ENCODE measurements around the gene TMEM263. TPM values are rescaled to one million over a fixed set of nuclear protein-coding genes. Genes with fewer than 3 reads are reported as not detected.

TMEM263 gene
- polyA plus RNA-seq, 1 experiment: 52.3 TPM

DNA sequence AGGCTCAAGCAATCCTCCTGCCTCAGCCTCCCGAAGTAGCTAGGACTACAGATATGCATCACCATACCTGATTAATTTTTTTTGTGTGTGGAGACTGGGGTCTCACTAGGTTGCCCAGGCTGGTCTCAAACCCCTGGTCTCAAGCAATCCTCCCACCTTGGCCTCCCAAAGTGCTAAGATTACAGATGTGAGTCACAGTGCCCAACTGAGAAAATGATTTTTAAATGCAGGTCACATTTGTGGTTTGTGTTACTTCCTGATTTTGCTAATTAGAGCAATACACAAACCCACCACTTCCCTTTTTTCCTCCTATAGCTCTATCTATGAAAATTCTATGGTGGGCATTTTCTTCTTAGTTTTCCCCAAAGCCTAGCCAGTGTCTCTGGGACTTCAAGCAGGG is 45.5 kb upstream of the TMEM263 start:
- CTCF ChIA-PET: interaction anchor here (0.7 to 3.6 kb wide), 2 partner anchors 10 to 243 kb away, joined by 3 to 14 read pairs; no protein-coding TSS in a partner anchor

DNA sequence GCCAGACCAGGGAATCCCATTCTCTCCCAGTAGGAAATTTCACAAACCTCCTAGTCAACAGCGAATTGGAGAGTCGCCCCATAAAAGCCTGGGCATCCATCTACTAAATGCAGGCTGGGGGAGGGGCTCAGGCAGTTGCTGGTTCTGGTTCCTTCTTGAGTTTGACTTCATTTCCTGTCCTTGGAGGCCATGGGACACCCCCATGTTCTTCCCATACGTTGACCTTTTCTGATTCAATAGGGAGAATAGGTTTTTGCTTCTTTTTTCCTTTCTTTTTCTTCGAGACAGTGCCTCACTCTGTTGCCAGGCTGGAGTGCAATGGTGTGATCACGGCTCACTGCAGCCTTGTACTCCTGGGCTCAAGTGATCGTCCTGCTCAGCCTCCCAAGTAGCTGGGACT is 44.1 kb upstream of the TMEM263 start:
- H3K27me3 ChIP-seq (ENCODE audit: control insufficient read depth, insufficient read depth, low read length): no peaks in the 10 kb centered on the region; the same call in 1 of the 2 replicates
- no peak overlapping the region for H3K4me3 ChIP-seq (ENCODE audit: low read depth, low read length)
- no peak for DNase-seq (ENCODE audit: low read depth)
- TF ChIP-seq, protein P1, sequence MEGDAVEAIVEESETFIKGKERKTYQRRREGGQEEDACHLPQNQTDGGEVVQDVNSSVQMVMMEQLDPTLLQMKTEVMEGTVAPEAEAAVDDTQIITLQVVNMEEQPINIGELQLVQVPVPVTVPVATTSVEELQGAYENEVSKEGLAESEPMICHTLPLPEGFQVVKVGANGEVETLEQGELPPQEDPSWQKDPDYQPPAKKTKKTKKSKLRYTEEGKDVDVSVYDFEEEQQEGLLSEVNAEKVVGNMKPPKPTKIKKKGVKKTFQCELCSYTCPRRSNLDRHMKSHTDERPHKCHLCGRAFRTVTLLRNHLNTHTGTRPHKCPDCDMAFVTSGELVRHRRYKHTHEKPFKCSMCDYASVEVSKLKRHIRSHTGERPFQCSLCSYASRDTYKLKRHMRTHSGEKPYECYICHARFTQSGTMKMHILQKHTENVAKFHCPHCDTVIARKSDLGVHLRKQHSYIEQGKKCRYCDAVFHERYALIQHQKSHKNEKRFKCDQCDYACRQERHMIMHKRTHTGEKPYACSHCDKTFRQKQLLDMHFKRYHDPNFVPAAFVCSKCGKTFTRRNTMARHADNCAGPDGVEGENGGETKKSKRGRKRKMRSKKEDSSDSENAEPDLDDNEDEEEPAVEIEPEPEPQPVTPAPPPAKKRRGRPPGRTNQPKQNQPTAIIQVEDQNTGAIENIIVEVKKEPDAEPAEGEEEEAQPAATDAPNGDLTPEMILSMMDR (IDR thresholded peaks at IDR 0.05; ENCODE audit: insufficient read depth, low read depth, low read length): no peak
- H3K36me3 ChIP-seq (ENCODE audit: control insufficient read depth, insufficient read depth, low read length): no peaks in the 10 kb centered on the region
- POLR2A ChIA-PET: no interaction called here
- CTCF ChIA-PET: interaction anchor here (3.6 kb wide), 1 partner anchor 8 kb away, joined by 14 read pairs; no protein-coding TSS in a partner anchor

More for the DNA sequence above, 45.5 kb upstream of the TMEM263 start:
- H3K4me3 ChIP-seq (ENCODE audit: low read depth, low read length): no peak overlapping the region
- POLR2A ChIA-PET: no interaction called here
- DNase-seq (ENCODE audit: low read depth): no peak
- H3K27me3 ChIP-seq (ENCODE audit: control insufficient read depth, insufficient read depth, low read length): peaks cover 3% of the 10 kb centered on the region; the same call in 1 of the 2 replicates
- TF ChIP-seq, protein P1 (IDR thresholded peaks at IDR 0.05; ENCODE audit: insufficient read depth, low read depth, low read length): no peak
- H3K36me3 ChIP-seq (ENCODE audit: control insufficient read depth, insufficient read depth, low read length): no peaks in the 10 kb centered on the region

- TF ChIP-seq, protein P1 (IDR thresholded peaks at IDR 0.05; ENCODE audit: insufficient read depth, low read depth, low read length): no peak
- no peak overlapping the region for H3K4me3 ChIP-seq (ENCODE audit: low read depth, low read length)
- DNase-seq (ENCODE audit: low read depth): no peak
- ChIA-PET POLR2A (no interaction called here), CTCF (interaction anchor here (0.9 to 1.4 kb wide), 2 partner anchors 8 to 191 kb away, joined by 3 read pairs; no protein-coding TSS in a partner anchor)
- H3K36me3 ChIP-seq (ENCODE audit: control insufficient read depth, insufficient read depth, low read length): no peaks in the 10 kb centered on the region
- no peaks in the 10 kb centered on the region; the same call in 1 of the 2 replicates for H3K27me3 ChIP-seq (ENCODE audit: control insufficient read depth, insufficient read depth, low read length)
Measured at GRCh38 chr12:106913456-106913855, 42.3 kb upstream of the TMEM263 start.

DNA sequence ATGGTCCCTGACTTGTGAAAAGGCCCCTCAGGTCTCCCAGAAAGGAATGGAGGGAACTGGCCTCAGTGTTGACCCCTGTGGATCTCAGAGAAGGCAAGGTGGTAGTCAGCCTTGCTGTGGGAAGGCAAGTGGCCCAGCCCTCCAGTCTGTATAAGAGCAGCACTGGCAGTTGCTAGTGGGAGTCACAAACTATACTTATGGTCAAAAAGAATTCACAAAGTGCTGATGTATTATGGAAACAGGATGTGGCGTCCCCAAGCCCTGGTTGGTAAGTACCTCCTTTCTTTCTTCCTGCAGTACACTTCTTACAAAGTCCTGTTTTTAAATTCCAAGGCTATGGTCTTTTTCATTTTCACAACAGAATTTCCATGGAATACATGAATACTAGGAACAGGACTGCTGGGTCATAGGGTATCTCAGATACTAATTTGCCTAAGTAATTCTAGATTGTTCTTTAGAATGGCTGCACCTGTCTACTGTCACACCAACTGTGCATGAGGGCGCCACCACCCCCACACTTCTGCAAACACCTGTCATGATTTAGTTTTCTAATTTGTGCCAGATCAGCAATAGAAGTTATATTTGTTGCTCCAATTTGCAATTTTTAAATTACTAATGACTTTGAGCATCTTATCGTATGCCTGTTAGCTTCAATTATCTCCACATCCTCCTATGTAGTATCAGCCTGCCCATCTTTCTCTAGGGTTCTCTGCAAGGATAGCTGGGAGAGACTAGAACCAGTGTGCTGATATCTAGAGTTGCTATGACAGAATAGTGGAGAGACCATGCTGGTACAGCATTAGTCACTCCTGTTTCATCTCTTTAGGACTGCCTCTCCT is 40.7 kb upstream of the TMEM263 start:
- Histone ChIP-seq H3K4me3 (ENCODE audit: low read depth, low read length) (no peak overlapping the region), H3K27me3 (ENCODE audit: control insufficient read depth, insufficient read depth, low read length) (peaks cover 2% of the 10 kb centered on the region; the same call in 1 of the 2 replicates), H3K36me3 (ENCODE audit: control insufficient read depth, insufficient read depth, low read length) (no peaks in the 10 kb centered on the region)
- TF ChIP-seq, protein P1 (IDR thresholded peaks at IDR 0.05; ENCODE audit: insufficient read depth, low read depth, low read length): no peak
- POLR2A ChIA-PET: no interaction called here
- CTCF ChIA-PET: interaction anchor here (1.4 kb wide), 1 partner anchor 10 kb away, joined by 3 read pairs; no protein-coding TSS in a partner anchor
- DNase-seq (ENCODE audit: low read depth): no peak

DNA sequence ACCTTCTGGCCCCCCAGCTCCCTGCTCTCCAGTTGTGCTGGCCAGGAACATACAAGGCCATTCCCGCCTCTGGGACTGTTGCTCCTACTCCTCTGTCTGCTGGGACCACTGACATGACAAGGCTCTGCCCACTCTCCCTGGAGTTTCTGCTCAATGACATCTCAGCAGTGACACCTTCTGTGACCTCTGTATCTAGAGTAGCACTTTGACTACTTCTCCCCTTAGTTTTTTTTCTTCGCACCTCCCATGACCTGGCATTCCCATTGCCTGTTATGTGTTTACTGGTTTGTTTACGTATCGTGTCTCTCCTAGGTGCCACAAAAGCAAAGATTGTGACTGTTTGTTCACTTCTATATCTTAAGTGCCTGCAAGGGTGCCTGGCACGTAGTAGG is 40.1 kb upstream of the TMEM263 start:
- TF ChIP-seq, protein P1 (IDR thresholded peaks at IDR 0.05; ENCODE audit: insufficient read depth, low read depth, low read length): no peak
- H3K36me3 ChIP-seq (ENCODE audit: control insufficient read depth, insufficient read depth, low read length): no peaks in the 10 kb centered on the region
- CTCF ChIA-PET: no interaction called here
- H3K27me3 ChIP-seq (ENCODE audit: control insufficient read depth, insufficient read depth, low read length): peaks cover 2% of the 10 kb centered on the region; the same call in 1 of the 2 replicates
- POLR2A ChIA-PET: no interaction called here
- DNase-seq (ENCODE audit: low read depth): no peak
- H3K4me3 ChIP-seq (ENCODE audit: low read depth, low read length): no peak overlapping the region

Measured in BJ (cell line).